CD14-positive monocyte (primary cell): ENCODE data around the gene CEP72. TPM values are rescaled to one million over a fixed set of nuclear protein-coding genes. Genes with fewer than 3 reads are reported as not detected.

Experiments used
- DNase-seq, 3 donors: peaks; one replicate each; pipeline ENCODE4 v3.0.0-alpha.2; 2011 to 2022
- H2AFZ ChIP-seq: 2 replicates; pipeline ENCODE4 v1.6.0; 2012; ENCODE audit warnings: mild to moderate bottlenecking, low read depth, low read length, inconsistent platforms; ENCODE audit not compliant: insufficient read depth, poor library complexity, severe bottlenecking
- H3K27ac ChIP-seq, 2 donors: 1 replicate in 1 of 2; 2 replicates in 1 of 2; pipeline ENCODE4 v1.5.1; 2012 to 2013; ENCODE audit warnings: low read length in 2 of 2, control low read depth in 1 of 2, inconsistent platforms in 1 of 2, low read depth in 1 of 2, mild to moderate bottlenecking in 1 of 2
- H3K27me3 ChIP-seq, 2 donors: one replicate each; pipeline versions ENCODE4 v1.6.0 to v1.6.1; 2011 to 2013; ENCODE audit warnings: low read length in 2 of 2; ENCODE audit not compliant: control insufficient read depth in 2 of 2, insufficient read depth in 2 of 2
- H3K36me3 ChIP-seq, 2 donors: replicated peaks in 1 of 2; 1 replicate in 1 of 2; 2 replicates in 1 of 2; pipeline versions ENCODE4 v1.5.1 to v1.6.1; 2012 to 2013; ENCODE audit warnings: low read length in 2 of 2, control low read depth in 1 of 2, inconsistent platforms in 1 of 2, mild to moderate bottlenecking in 1 of 2; ENCODE audit not compliant: insufficient read depth in 2 of 2, control insufficient read depth in 1 of 2
- H3K4me1 ChIP-seq, 2 donors: 1 replicate in 1 of 2; 2 replicates in 1 of 2; pipeline versions ENCODE4 v1.5.1 to v1.6.1; 2012 to 2013; ENCODE audit warnings: low read length in 2 of 2, control low read depth in 1 of 2, inconsistent platforms in 1 of 2, mild to moderate bottlenecking in 1 of 2, moderate library complexity in 1 of 2; ENCODE audit not compliant: insufficient read depth in 2 of 2, control insufficient read depth in 1 of 2
- H3K4me2 ChIP-seq: replicated peaks from 2 replicates; pipeline ENCODE3; 2012; ENCODE audit warnings: low read length, moderate library complexity, mild to moderate bottlenecking; ENCODE audit not compliant: poor library complexity, severe bottlenecking; ENCODE audit errors: extremely low read depth
- H3K4me3 ChIP-seq, 3 experiments: fragments of 200-600 bp in 1 of 3; sonication (generic) in 1 of 3; replicated peaks in 1 of 3; 1 replicate in 2 of 3; 2 replicates in 1 of 3; pipeline ENCODE4 v1.5.1; 2011 to 2013; ENCODE audit warnings: low read length in 3 of 3, mild to moderate bottlenecking in 3 of 3, control low read depth in 2 of 3, low read depth in 2 of 3, inconsistent platforms in 1 of 3, moderate library complexity in 1 of 3
- H3K79me2 ChIP-seq: 2 replicates; pipeline ENCODE4 v1.6.0; 2012; ENCODE audit warnings: mild to moderate bottlenecking, control low read depth, inconsistent platforms, low read length, moderate library complexity; ENCODE audit not compliant: insufficient read depth
- H3K9ac ChIP-seq: 2 replicates; pipeline ENCODE4 v1.6.0; 2017; ENCODE audit warnings: low read length, mild to moderate bottlenecking; ENCODE audit not compliant: insufficient read depth, poor library complexity, severe bottlenecking
- H3K9me3 ChIP-seq, 2 donors: replicated peaks in 1 of 2; 1 replicate in 1 of 2; 2 replicates in 1 of 2; pipeline versions ENCODE4 v1.5.1 to v1.6.1; 2012 to 2013; ENCODE audit warnings: low read length in 2 of 2, control low read depth in 1 of 2; ENCODE audit not compliant: control insufficient read depth in 1 of 2, insufficient read depth in 1 of 2
- H4K20me1 ChIP-seq: 2 replicates; pipeline ENCODE4 v1.6.0; 2012; ENCODE audit warnings: mild to moderate bottlenecking, low read length, control low read depth, moderate library complexity; ENCODE audit not compliant: insufficient read depth
- H3K27ac Mint-ChIP-seq, 7 donors: one replicate each; pipeline ENCODE4 v1.8.0; 2020; ENCODE audit warnings: mild to moderate bottlenecking in 7 of 7, mixed read lengths in 7 of 7, moderate library complexity in 6 of 7, inconsistent platforms in 2 of 7
- H3K27me3 Mint-ChIP-seq, 3 donors: one replicate each; pipeline ENCODE4 v1.8.0; 2021 to 2022; ENCODE audit warnings: low read depth in 3 of 3, mild to moderate bottlenecking in 3 of 3, mixed read lengths in 3 of 3, moderate library complexity in 3 of 3, inconsistent platforms in 1 of 3
- H3K36me3 Mint-ChIP-seq, 2 donors: one replicate each; pipeline ENCODE4 v1.8.0; 2020; ENCODE audit warnings: mixed read lengths in 2 of 2, inconsistent platforms in 1 of 2, mild to moderate bottlenecking in 1 of 2
- H3K4me1 Mint-ChIP-seq: one replicate; pipeline ENCODE4 v1.8.0; 2020; ENCODE audit warnings: mild to moderate bottlenecking, mixed read lengths
- H3K4me3 Mint-ChIP-seq, 2 donors: one replicate each; pipeline ENCODE4 v1.8.0; 2020; ENCODE audit warnings: mild to moderate bottlenecking in 2 of 2, mixed read lengths in 2 of 2, moderate library complexity in 1 of 2
- H3K9me3 Mint-ChIP-seq, 7 donors: one replicate each; pipeline ENCODE4 v1.8.0; 2020 to 2022; ENCODE audit warnings: mixed read lengths in 7 of 7, mild to moderate bottlenecking in 6 of 7, moderate library complexity in 6 of 7, inconsistent platforms in 2 of 7
- WGBS: methylation state at CpG from one replicate; pipeline ENCODE4 v1.1.5; 2013; ENCODE audit warnings: missing lambda C conversion rate; ENCODE audit not compliant: insufficient coverage; 5-methylcytosine and 5-hydroxymethylcytosine counted together
- intact Hi-C, 2 donors: fragments of 100-400 bp; cut with micrococcal nuclease; formaldehyde crosslinking; loops; one replicate each; pipeline versions ENCODE4 v1.15.0 to v1.15.1; 2023
- polyA plus RNA-seq, 3 donors: library from polyadenylated mRNA; depleted of rRNA in 1 of 3; unstranded in 2 of 3; stranded (reverse) in 1 of 3; fragments of 300-500 nt in 2 of 3; fragments of >200 nt in 1 of 3; fragmentation: Illumina TruSeq in 2 of 3; gene quantifications; 1 replicate in 2 of 3; 2 replicates in 1 of 3; pipeline ENCODE4 v1.2.3, GENCODE V29; 2012 to 2021
- TF ChIP-seq, protein P1 (sequence below): fragments of 200-600 bp; IDR thresholded peaks from one replicate; pipeline ENCODE4 v1.8.0; 2022; ENCODE audit warnings: antibody characterized with exemption, mild to moderate bottlenecking

The CEP72 gene
- polyA plus RNA-seq, 3 donors, result 0.13 to 2.1 (median 0.24) TPM

GRCh38 chr5:640461-641330 lies 28.6 kb downstream of the CEP72 start:
- no peak overlapping the region for H3K27ac Mint-ChIP-seq
- no peak overlapping the region for H3K4me3 ChIP-seq
- WGBS, result 96% methylated on average over 35 of the region's 35 CpGs
- intact Hi-C loops, result no loop called here
- peaks cover 0 to under 1% of the 10 kb centered on the region in 2 donors for H3K9me3 ChIP-seq
- H3K27me3 ChIP-seq, result no peaks in the 10 kb centered on the region
- peaks cover 37 to 78% of the 10 kb centered on the region in 2 donors for H3K36me3 ChIP-seq
- H3K27ac ChIP-seq, result no peak overlapping the region
- no peaks in the 10 kb centered on the region for H3K79me2 ChIP-seq
- peaks cover 0 to 2% (median 0%) of the 10 kb centered on the region in 3 donors for H3K27me3 Mint-ChIP-seq
- no peaks in the 10 kb centered on the region for H3K4me1 ChIP-seq
- no peaks in the 10 kb centered on the region for H3K9me3 Mint-ChIP-seq
- TF ChIP-seq, protein P1, sequence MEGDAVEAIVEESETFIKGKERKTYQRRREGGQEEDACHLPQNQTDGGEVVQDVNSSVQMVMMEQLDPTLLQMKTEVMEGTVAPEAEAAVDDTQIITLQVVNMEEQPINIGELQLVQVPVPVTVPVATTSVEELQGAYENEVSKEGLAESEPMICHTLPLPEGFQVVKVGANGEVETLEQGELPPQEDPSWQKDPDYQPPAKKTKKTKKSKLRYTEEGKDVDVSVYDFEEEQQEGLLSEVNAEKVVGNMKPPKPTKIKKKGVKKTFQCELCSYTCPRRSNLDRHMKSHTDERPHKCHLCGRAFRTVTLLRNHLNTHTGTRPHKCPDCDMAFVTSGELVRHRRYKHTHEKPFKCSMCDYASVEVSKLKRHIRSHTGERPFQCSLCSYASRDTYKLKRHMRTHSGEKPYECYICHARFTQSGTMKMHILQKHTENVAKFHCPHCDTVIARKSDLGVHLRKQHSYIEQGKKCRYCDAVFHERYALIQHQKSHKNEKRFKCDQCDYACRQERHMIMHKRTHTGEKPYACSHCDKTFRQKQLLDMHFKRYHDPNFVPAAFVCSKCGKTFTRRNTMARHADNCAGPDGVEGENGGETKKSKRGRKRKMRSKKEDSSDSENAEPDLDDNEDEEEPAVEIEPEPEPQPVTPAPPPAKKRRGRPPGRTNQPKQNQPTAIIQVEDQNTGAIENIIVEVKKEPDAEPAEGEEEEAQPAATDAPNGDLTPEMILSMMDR, result no peak
- no peaks in the 10 kb centered on the region for H4K20me1 ChIP-seq
- no peak overlapping the region for H3K4me3 Mint-ChIP-seq
- no peaks in the 10 kb centered on the region for H3K4me1 Mint-ChIP-seq
- H3K9ac ChIP-seq, result no peak overlapping the region
- H3K4me2 ChIP-seq, result no peak overlapping the region
- no peak for DNase-seq
- H3K36me3 Mint-ChIP-seq, result peaks cover 63 to 90% of the 10 kb centered on the region in 2 donors
- H2AFZ ChIP-seq, result no peak overlapping the region

- Histone ChIP-seq H3K9ac (no peak overlapping the region), H3K27me3 (no peaks in the 10 kb centered on the region), H3K4me2 (no peak overlapping the region), H3K4me1 (no peaks in the 10 kb centered on the region), H4K20me1 (no peaks in the 10 kb centered on the region), H3K4me3 (no peak overlapping the region), H3K79me2 (no peaks in the 10 kb centered on the region), H2AFZ (no peak overlapping the region), H3K27ac (no peak overlapping the region), H3K36me3 (peaks cover 35 to 79% of the 10 kb centered on the region in 2 donors), H3K9me3 (no peaks in the 10 kb centered on the region)
- no peaks in the 10 kb centered on the region for H3K4me1 Mint-ChIP-seq
- intact Hi-C loops, result no loop called here
- 98% methylated on average over 13 of the region's 14 CpGs for WGBS
- no peak overlapping the region for H3K4me3 Mint-ChIP-seq
- DNase-seq, result no peak
- H3K36me3 Mint-ChIP-seq, result peaks cover 63 to 90% of the 10 kb centered on the region in 2 donors
- H3K27me3 Mint-ChIP-seq, result peaks cover 0 to 2% (median 0%) of the 10 kb centered on the region in 3 donors
- H3K9me3 Mint-ChIP-seq, result no peaks in the 10 kb centered on the region
- TF ChIP-seq, protein P1, result no peak
- H3K27ac Mint-ChIP-seq, result no peak overlapping the region
These were observed 29.2 kb downstream of the CEP72 start for GRCh38 chr5:641331-641765.
